Measurements from ENCODE around the gene CCBE1.

The CCBE1 gene

GRCh38 chr18:59484131-59484530 is 213.1 kb downstream of the CCBE1 start:
- no peak for TF ChIP-seq CTCF (IDR thresholded peaks at IDR 0.05; ENCODE audit: insufficient read depth, low read depth, low read length, missing control alignments)
- DNase-seq (ENCODE audit: low read depth), result no peak
- H3K4me3 ChIP-seq (ENCODE audit: low read depth, low read length), result no peak overlapping the region

GRCh38 chr18:59481436-59481835 is 215.8 kb downstream of the CCBE1 start:
- no peak for TF ChIP-seq CTCF (IDR thresholded peaks at IDR 0.05; ENCODE audit: insufficient read depth, low read depth, low read length, missing control alignments)
- no peak for DNase-seq (ENCODE audit: low read depth)
- no peak overlapping the region for H3K4me3 ChIP-seq (ENCODE audit: low read depth, low read length)

GRCh38 chr18:59479776-59480175 is 217.4 kb downstream of the CCBE1 start:
- no peak overlapping the region for H3K4me3 ChIP-seq (ENCODE audit: low read depth, low read length)
- DNase-seq (ENCODE audit: low read depth), result no peak
- TF ChIP-seq CTCF (IDR thresholded peaks at IDR 0.05; ENCODE audit: insufficient read depth, low read depth, low read length, missing control alignments), result no peak

- DNase-seq (ENCODE audit: low read depth), result no peak
- no peak for TF ChIP-seq CTCF (IDR thresholded peaks at IDR 0.05; ENCODE audit: insufficient read depth, low read depth, low read length, missing control alignments)
Measured at GRCh38 chr18:59478591-59478990, 218.6 kb downstream of the CCBE1 start.

GRCh38 chr18:59477849-59478248 is 219.4 kb downstream of the CCBE1 start:
- no peak for TF ChIP-seq CTCF (IDR thresholded peaks at IDR 0.05; ENCODE audit: insufficient read depth, low read depth, low read length, missing control alignments)
- H3K4me3 ChIP-seq (ENCODE audit: low read depth, low read length), result no peak overlapping the region
- no peak for DNase-seq (ENCODE audit: low read depth)

More at GRCh38 chr18:59478591-59478990, 218.6 kb downstream of the CCBE1 start:
- no peak overlapping the region for H3K4me3 ChIP-seq (ENCODE audit: low read depth, low read length)

GRCh38 chr18:59470561-59471121 is 226.6 kb downstream of the CCBE1 start:
- no peak for DNase-seq (ENCODE audit: low read depth)

More at GRCh38 chr18:59470561-59471121, 226.6 kb downstream of the CCBE1 start:
- H3K4me3 ChIP-seq (ENCODE audit: low read depth, low read length), result no peak overlapping the region
- no peak for TF ChIP-seq CTCF (IDR thresholded peaks at IDR 0.05; ENCODE audit: insufficient read depth, low read depth, low read length, missing control alignments)

All from GM12865 (cell line).